ENCODE data around the gene RBM20.
"Not testable (repeated sequence)": the region's sequence is repeated elsewhere in the genome, so short reads cannot be mapped to it uniquely, and the experiment has no call there.

RBM20 gene

DNA sequence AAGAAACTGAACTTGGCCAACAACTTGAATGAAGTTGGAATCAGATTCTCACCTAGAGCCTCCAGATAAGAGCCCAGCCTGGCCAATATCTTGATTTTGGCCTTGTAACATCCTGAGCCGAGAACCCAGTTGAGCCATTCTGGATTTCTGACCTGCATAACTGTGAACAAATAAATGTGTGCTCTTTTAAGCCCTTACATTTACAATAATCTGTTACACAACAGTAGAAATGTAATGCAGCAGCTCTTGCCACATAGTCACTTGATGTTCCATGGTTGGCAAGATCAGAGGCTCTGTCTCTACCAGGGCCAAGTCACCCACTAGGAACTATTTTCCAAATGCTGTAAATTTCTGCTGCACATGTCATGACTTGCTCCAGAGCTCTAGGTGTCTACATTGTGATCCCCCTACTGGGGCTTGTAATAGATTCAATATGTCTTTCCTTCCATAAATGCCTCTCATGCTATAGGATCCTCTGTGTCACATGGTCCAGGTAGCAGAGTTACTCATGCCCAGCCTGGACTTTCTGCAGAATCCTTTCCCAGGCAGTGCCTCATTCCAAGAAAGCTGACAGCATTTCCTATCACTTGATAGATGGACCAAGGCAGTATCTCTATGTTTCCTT is 11.4 kb upstream of the RBM20 start:
- H3K27me3 ChIP-seq (ENCODE audit: insufficient read depth, low read length), result peaks cover 27% of the 10 kb centered on the region
- no peak overlapping the region for H3K4me3 ChIP-seq (ENCODE audit: low read length)
- H3K4me1 ChIP-seq (ENCODE audit: insufficient read depth, low read length), result peaks cover 8% of the 10 kb centered on the region
- H3K9me3 ChIP-seq (ENCODE audit: low read length), result peaks cover 4% of the 10 kb centered on the region
- H2AFZ ChIP-seq (ENCODE audit: low read depth, low read length), result no peak overlapping the region
- H3K36me3 ChIP-seq (ENCODE audit: insufficient read depth, low read length), result no peaks in the 10 kb centered on the region

DNA sequence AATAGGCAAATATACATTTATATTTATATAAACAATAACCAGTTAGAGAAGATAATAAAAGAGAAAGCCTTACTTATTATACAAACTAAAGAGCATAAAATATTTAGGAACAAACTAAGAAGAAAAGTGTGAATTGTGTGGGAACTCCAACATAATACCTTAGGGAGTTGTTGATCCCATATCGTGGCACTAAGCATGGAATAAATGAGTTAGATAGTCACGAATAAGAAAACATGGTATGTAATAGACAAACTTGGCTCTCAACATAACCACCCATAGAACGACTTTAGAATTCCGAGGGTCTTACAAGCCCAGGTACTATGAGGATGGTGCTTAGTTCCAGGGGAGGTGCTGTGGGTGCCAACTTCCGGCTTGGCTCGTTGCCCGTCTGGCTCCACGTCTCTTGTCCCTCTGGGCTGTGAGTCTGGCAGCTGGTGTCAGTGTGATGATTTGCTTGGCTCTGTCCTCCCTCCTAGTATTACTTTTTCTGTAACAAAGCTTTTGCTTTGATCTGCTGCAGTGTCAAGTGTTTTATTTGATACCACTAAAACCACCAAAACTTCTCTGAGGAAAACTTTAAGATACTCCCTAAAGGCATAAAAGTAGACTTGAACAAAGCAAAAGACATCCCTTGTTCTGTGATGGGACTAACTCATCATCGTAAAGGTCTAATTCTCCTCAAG is 9.5 kb upstream of the RBM20 start:
- Histone ChIP-seq H3K27me3 (ENCODE audit: insufficient read depth, low read length) (peaks cover 31% of the 10 kb centered on the region), H3K36me3 (ENCODE audit: insufficient read depth, low read length) (no peaks in the 10 kb centered on the region), H3K4me3 (ENCODE audit: low read length) (no peak overlapping the region), H2AFZ (ENCODE audit: low read depth, low read length) (no peak overlapping the region), H3K9me3 (ENCODE audit: low read length) (peaks cover 4% of the 10 kb centered on the region), H3K4me1 (ENCODE audit: insufficient read depth, low read length) (peaks cover 10% of the 10 kb centered on the region)

DNA sequence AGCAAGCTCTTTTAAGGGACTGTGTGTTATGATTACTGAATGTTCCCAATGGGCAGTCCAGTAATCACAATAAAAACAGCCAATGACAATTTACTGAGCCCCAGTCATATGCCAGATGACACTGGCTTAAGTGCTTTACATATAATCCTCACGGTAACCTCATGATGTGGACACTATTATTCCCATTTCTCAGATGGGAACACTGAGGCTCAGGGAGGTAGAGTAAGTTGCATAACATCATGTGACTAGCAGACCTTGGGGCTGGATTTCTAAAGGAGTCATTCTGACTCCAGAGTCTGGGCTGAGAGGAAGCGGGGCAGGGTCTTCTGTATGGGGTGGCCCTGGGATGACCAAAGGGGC is 7.6 kb upstream of the RBM20 start:
- Histone ChIP-seq H3K36me3 (ENCODE audit: insufficient read depth, low read length) (no peaks in the 10 kb centered on the region), H2AFZ (ENCODE audit: low read depth, low read length) (no peak overlapping the region), H3K4me1 (ENCODE audit: insufficient read depth, low read length) (peaks cover 20% of the 10 kb centered on the region), H3K9me3 (ENCODE audit: low read length) (peaks cover 4% of the 10 kb centered on the region), H3K27me3 (ENCODE audit: insufficient read depth, low read length) (peaks cover 27% of the 10 kb centered on the region), H3K4me3 (ENCODE audit: low read length) (no peak overlapping the region)

DNA sequence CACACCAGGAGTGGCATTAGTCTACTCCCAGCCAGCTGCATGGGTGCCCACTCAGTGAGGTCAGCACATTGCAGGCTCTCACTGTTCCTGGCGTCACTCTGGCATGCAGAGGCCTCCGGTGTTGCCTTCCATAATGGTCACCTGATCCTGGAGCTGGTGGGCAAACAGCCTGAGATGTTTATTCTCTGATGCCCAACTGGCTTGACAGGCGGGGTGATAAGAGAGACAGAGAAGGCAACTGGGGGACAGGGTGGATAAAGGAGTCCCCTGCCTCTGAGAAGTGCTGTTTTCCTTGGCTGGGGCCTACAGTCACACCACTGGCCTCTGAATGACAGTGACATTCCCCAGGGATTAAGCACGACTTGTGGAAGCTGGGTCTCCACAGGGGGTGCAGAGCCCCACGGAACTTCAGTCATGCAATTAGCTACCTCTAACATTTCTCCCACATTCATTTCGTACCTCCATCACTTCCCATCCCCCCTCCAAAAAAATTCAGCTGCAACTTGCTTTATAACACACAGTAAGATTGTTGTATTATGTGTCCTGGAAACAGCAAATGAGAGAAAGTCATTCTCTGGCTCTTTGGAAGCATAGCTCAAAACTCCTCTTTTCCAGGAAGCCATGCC is 7.1 kb upstream of the RBM20 start:
- Histone ChIP-seq H3K36me3 (ENCODE audit: insufficient read depth, low read length) (no peaks in the 10 kb centered on the region), H3K4me3 (ENCODE audit: low read length) (no peak overlapping the region), H3K4me1 (ENCODE audit: insufficient read depth, low read length) (peaks cover 25% of the 10 kb centered on the region), H3K9me3 (ENCODE audit: low read length) (peaks cover 4% of the 10 kb centered on the region), H2AFZ (ENCODE audit: low read depth, low read length) (no peak overlapping the region), H3K27me3 (ENCODE audit: insufficient read depth, low read length) (peaks cover 27% of the 10 kb centered on the region)

DNA sequence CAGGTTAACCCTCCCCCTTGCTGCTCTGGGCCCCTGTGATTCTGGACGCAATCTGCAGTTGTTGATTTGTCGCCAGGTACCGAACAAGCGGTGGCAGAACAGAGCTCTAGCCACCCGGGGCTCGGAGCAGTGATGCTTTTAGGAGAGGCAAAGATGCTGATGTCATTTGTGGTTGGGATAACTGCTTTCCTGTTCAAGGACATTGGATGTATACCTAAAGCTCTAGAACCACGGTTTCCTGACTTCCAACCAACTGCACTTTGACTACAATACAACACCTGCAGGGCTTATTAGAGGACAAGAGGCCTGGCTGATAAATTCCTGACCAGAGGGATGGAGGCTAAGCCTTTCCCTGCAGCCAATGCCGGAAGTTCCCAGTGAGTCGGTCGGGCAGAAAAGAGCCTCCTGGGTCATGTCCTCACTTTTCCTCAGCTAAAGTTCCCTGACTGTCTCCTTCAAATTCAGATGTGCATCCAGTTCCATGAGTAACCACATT is 6.5 kb upstream of the RBM20 start:
- no peak overlapping the region for H3K4me3 ChIP-seq (ENCODE audit: low read length)
- peaks cover 4% of the 10 kb centered on the region for H3K9me3 ChIP-seq (ENCODE audit: low read length)
- H3K27me3 ChIP-seq (ENCODE audit: insufficient read depth, low read length), result peaks cover 32% of the 10 kb centered on the region
- H3K36me3 ChIP-seq (ENCODE audit: insufficient read depth, low read length), result no peaks in the 10 kb centered on the region
- H3K4me1 ChIP-seq (ENCODE audit: insufficient read depth, low read length), result peaks cover 29% of the 10 kb centered on the region
- H2AFZ ChIP-seq (ENCODE audit: low read depth, low read length), result no peak overlapping the region

DNA sequence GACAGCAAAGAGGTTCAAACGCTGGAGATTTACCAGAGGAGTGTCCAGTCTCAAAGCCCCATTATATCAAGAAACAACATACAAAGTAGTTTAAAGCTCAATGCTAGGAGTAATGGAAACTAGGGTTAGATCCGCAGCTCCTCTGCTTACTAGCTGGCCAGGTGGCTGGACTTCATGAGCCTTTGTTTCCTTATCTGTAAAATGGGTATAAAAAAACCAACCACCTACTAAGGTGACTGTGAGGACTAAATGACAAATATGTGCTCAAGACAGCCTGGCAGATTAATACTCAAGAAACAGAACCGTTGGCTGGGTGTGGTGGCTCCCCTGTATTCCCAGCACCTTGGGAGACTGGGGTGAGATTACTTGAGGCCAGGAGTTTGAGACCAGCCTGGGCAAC is 5.8 kb upstream of the RBM20 start:
- Histone ChIP-seq H3K4me1 (ENCODE audit: insufficient read depth, low read length) (peaks cover 36% of the 10 kb centered on the region), H3K36me3 (ENCODE audit: insufficient read depth, low read length) (no peaks in the 10 kb centered on the region), H3K9me3 (ENCODE audit: low read length) (no peaks in the 10 kb centered on the region), H3K4me3 (ENCODE audit: low read length) (no peak overlapping the region), H2AFZ (ENCODE audit: low read depth, low read length) (no peak overlapping the region), H3K27me3 (ENCODE audit: insufficient read depth, low read length) (peaks cover 35% of the 10 kb centered on the region)

DNA sequence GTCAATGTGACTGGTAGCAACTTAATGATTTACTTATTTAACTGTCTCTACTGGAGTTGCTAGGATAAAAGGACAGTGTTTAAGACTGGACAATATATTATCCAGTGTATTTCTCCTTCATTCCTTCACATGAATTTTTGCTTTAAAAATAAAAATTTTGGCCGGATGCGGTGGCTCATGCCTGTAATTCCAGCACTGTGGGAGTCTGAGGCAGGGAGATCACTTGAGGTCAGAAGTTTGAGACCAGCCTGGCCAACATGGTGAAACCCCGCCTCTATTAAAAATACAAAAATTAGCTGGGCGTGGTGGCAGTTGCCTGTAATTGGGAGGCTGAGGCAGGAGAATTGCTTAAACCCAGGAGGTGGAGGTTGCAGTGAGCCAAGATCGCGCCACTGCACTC is 5.1 kb upstream of the RBM20 start:
- not testable (repeated sequence) for H3K9me3 ChIP-seq (ENCODE audit: low read length); H2AFZ ChIP-seq (ENCODE audit: low read depth, low read length); H3K36me3 ChIP-seq (ENCODE audit: insufficient read depth, low read length); H3K4me3 ChIP-seq (ENCODE audit: low read length)
- Histone ChIP-seq H3K27me3 (ENCODE audit: insufficient read depth, low read length) (peaks cover 41% of the 10 kb centered on the region), H3K4me1 (ENCODE audit: insufficient read depth, low read length) (peaks cover 42% of the 10 kb centered on the region)

DNA sequence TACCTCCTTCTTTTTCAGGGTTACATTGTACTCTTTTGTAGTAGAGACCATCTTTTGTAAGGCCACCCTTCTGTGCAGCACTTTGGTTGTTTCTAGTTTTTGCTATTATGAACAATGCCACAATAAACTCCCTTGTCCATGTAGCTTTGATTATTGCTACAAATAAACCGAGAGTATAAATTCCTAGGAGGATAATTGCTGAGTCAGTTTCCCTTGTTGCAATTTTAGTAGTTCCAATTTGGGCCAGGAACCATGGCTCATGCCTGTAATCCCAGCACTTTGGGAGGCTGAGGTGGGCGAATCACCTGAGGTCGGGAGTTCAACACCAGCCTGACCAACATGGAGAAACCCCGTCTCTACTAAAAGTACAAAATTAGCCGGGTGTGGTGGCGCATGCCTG is 4.3 kb upstream of the RBM20 start:
- H3K27me3 ChIP-seq (ENCODE audit: insufficient read depth, low read length), result peaks cover 41% of the 10 kb centered on the region
- H2AFZ ChIP-seq (ENCODE audit: low read depth, low read length), result not testable (repeated sequence)

DNA sequence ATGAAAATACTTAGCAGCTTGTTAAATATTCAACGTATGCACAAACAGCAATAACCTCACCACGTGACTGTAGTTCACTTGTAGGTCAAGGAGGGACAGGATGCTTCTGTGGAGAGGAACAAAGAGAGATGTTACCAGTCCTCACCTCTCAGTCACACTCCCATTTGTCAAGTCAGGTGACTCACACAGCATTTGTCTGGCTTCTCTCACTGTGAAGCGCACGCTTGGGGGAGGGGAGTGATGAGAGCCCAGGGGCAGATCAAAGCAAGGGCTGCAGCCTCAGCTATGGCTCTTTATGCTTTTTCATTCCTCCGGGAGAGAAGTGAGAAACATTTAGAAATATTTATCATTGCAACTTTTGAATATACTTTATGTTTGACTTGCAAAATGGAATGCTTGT is 2.9 kb upstream of the RBM20 start:
- H3K36me3 ChIP-seq (ENCODE audit: insufficient read depth, low read length), result no peaks in the 10 kb centered on the region
- peaks cover under 1% of the 10 kb centered on the region for H3K9me3 ChIP-seq (ENCODE audit: low read length)
- H3K27me3 ChIP-seq (ENCODE audit: insufficient read depth, low read length), result peaks cover 46% of the 10 kb centered on the region
- H3K4me1 ChIP-seq (ENCODE audit: insufficient read depth, low read length), result peaks cover 48% of the 10 kb centered on the region
- H2AFZ ChIP-seq (ENCODE audit: low read depth, low read length), result no peak overlapping the region
- no peak overlapping the region for H3K4me3 ChIP-seq (ENCODE audit: low read length)

More for the DNA sequence above, 4.3 kb upstream of the RBM20 start:
- H3K4me1 ChIP-seq (ENCODE audit: insufficient read depth, low read length), result peaks cover 45% of the 10 kb centered on the region
- not testable (repeated sequence) for H3K4me3 ChIP-seq (ENCODE audit: low read length); H3K36me3 ChIP-seq (ENCODE audit: insufficient read depth, low read length); H3K9me3 ChIP-seq (ENCODE audit: low read length)

DNA sequence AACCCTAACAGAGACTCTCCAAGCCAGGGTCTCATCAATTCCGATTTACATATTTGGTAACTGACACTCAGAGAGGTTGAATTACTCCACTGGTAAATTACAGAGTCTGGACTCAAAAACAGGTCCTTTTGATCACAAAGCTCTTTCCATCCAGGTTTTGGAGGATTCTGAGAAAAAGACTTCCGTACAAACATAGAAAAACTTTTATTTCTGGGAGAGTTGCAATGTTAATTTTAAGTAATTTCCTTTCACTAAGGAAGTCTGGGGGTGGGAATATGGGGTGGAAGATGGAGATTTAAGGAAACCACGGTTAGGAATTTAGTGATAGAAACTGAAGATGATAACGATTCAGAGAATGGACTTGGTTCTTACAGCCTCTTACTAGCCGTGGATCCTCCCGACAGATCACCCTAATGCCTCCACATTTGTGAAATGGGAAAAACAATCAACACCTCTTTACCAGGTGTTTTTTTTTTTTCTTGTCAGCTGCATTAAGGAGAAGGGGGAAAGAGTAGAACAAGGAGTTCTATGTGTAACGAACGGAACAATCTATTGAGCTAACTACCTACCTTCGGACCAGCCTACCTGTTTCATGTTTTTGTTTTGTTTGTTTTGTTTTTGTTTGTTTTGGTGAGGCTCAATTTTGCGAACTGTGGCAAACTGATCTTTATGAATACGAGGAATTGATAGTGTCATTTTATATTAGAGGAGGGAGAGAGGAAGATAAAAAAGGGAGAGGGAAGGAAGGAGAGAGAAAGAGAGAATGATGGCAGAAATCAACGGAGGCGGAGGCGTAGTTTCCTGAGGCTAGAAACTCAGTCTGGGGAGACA is 1.7 kb upstream of the RBM20 start:
- Histone ChIP-seq H3K4me1 (ENCODE audit: insufficient read depth, low read length) (peaks cover 43% of the 10 kb centered on the region), H3K36me3 (ENCODE audit: insufficient read depth, low read length) (no peaks in the 10 kb centered on the region), H3K4me3 (ENCODE audit: low read length) (no peak overlapping the region), H3K27me3 (ENCODE audit: insufficient read depth, low read length) (peaks cover 47% of the 10 kb centered on the region), H2AFZ (ENCODE audit: low read depth, low read length) (no peak overlapping the region), H3K9me3 (ENCODE audit: low read length) (peaks cover 4% of the 10 kb centered on the region)

DNA sequence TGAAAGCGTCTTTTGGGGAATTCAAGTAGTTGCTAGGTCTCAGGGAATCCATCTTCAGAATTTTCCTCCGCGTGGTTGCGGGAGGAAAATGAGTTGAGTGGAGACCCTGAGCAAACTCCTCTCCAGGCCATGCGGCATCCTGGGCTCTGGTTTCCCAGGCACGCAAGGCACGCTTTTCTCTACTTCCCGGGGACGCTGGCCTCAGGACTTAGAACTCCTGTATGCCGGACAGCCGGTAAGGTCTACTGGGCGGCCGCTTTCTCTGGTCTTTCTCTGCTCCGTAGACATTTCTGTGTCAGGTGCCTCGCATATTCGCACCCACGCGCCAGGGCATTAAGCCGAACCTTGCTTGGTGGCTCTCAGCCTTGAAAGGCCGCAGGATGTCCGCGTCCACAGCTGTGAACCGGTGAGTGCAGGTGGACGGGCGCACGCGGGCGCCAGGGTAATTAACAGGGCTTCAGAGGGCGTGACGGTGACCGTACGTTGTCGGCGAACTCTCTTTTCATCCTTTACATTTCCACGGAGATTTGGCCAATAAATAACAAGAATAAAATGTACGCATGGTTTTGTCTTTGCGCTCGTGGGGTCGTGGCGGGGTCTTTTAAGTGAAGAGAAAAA is 992 bp upstream of the RBM20 start:
- H2AFZ ChIP-seq (ENCODE audit: low read depth, low read length), result peak overlapping the region; percentile 90
- H3K9me3 ChIP-seq (ENCODE audit: low read length), result peaks cover 4% of the 10 kb centered on the region
- peaks cover 38% of the 10 kb centered on the region for H3K4me1 ChIP-seq (ENCODE audit: insufficient read depth, low read length)
- H3K27me3 ChIP-seq (ENCODE audit: insufficient read depth, low read length), result peaks cover 43% of the 10 kb centered on the region
- peak overlapping the region; percentile 61 for H3K4me3 ChIP-seq (ENCODE audit: low read length)
- H3K36me3 ChIP-seq (ENCODE audit: insufficient read depth, low read length), result no peaks in the 10 kb centered on the region

DNA sequence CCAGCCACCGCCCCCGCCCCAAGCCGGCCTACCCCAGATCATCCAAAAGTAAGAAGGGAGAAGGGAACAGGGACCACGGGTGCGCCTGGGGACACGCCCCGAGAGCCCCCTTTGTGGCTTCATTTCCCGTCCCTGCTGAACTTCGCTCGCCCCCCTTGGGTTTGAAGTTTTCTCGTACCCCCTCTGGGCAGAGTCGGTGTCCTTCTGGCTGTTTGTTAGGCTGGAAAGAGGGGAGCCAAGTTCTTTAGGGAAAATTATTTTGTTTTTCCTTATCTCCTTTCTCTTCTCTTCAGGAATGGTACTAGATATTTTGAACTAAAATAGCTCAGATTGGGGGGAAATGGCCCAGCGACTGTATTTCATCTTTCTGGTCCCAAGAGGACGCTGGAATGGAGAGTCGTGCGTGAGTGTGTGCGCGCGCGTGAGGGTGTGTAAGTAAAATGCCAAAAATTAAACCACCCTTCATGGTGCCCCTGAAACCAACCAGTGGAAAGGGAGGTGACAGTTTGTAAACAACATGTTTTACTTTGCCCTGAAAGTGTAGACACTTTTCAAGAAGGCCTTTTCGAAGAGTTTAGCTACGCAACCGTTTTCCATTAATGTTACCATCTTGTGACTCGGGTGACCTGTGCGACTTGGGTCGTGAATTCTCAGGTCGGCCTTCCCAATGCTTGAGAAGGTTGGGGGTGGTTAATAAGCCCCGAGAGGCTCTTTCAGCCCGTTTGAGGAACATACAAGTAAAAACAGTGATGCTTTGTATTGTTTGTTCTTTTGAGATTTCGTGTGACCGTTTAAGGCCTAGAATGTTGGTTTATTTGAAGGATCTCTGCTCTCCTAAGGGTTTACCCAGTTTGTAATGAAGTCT is 694 bp downstream of the RBM20 start:
- Histone ChIP-seq H2AFZ (ENCODE audit: low read depth, low read length) (peak overlapping the region; percentile 90), H3K4me3 (ENCODE audit: low read length) (peak overlapping the region; percentile 61), H3K27me3 (ENCODE audit: insufficient read depth, low read length) (peaks cover 53% of the 10 kb centered on the region), H3K4me1 (ENCODE audit: insufficient read depth, low read length) (peaks cover 41% of the 10 kb centered on the region), H3K36me3 (ENCODE audit: insufficient read depth, low read length) (no peaks in the 10 kb centered on the region), H3K9me3 (ENCODE audit: low read length) (peaks cover 4% of the 10 kb centered on the region)

All from neuron (in vitro differentiated cells).